A549 (cell line): ENCODE results near the gene ADAMTSL5.

Experiments
- CTCF ChIP-seq: fragments of >200 bp; sonication (Bioruptor Twin); formaldehyde crosslinking; IDR thresholded peaks from 3 replicates; pipeline ENCODE4 v1.5.1; 2016
- ELK1 ChIP-seq: fragments of 150-350 bp; IDR thresholded peaks from 2 replicates; pipeline ENCODE4 v1.6.1; 2014; ENCODE audit warnings: low read depth, mild to moderate bottlenecking, low read length
- JUN ChIP-seq, 2 experiments: fragments of >200 bp; sonication (Bioruptor Twin); formaldehyde crosslinking; IDR thresholded peaks; 2 replicates in 1 of 2; 3 replicates in 1 of 2; pipeline ENCODE4 v1.6.1; 2016 to 2017
- JUNB ChIP-seq: fragments of >200 bp; sonication (Bioruptor Twin); formaldehyde crosslinking; IDR thresholded peaks from 2 replicates; pipeline ENCODE4 v1.6.1; 2016
- POLR2A ChIP-seq: IDR thresholded peaks from 2 replicates; pipeline ENCODE4 v1.6.1; 2012; ENCODE audit warnings: mild to moderate bottlenecking, low read length
- RCOR1 ChIP-seq: fragments of 150-350 bp; IDR thresholded peaks from 2 replicates; pipeline ENCODE4 v1.6.1; 2014; ENCODE audit warnings: antibody characterized with exemption, low read length, low read depth
- REST ChIP-seq: fragments of 200-600 bp; sonication (generic); IDR thresholded peaks from 2 replicates; pipeline ENCODE4 v1.6.1; 2016; ENCODE audit warnings: antibody characterized with exemption, mild to moderate bottlenecking, moderate library complexity
- TP53 ChIP-seq: fragments of 250-450 bp; sonication (Bioruptor Pico); IDR thresholded peaks from 2 replicates; pipeline ENCODE4 v1.5.0; 2021; ENCODE audit warnings: mild to moderate bottlenecking, moderate library complexity
- USF2 ChIP-seq: fragments of 450-650 bp; IDR thresholded peaks from 2 replicates; pipeline ENCODE4 v1.6.1; 2014; ENCODE audit warnings: antibody characterized with exemption

- TF ChIP-seq CTCF (no peak), POLR2A (no peak), USF2 (no peak), JUNB (no peak), JUN (IDR thresholded peaks at IDR 0.05) (no peak), ELK1 (no peak), RCOR1 (no peak), REST (no peak), TP53 (CRISPR knock-in tag) (no peak)
Observed at GRCh38 chr19:1538978-1539377, 26.2 kb upstream of the ADAMTSL5 start.
